SJSA1 (cell line): ENCODE data around the gene KCNK13. TPM values are rescaled to one million over a fixed set of nuclear protein-coding genes. Genes with fewer than 3 reads are reported as not detected.
"Not testable (repeated sequence)": the region's sequence is repeated elsewhere in the genome, so short reads cannot be mapped to it uniquely, and the experiment has no call there.

Experiments
- DNase-seq, 2 experiments: peaks; one replicate each; pipeline ENCODE4 v3.0.0-alpha.2; 2015 to 2020; ENCODE audit warnings: low spot score in 2 of 2, low read depth in 1 of 2
- H3K27ac ChIP-seq: fragments of 250-450 bp; sonication (Bioruptor Pico); 2 replicates; pipeline ENCODE4 v1.5.1; 2020; ENCODE audit warnings: mild to moderate bottlenecking, moderate library complexity
- H3K27me3 ChIP-seq: fragments of 250-450 bp; sonication (Bioruptor Pico); replicated peaks from 2 replicates; pipeline ENCODE4 v1.5.1; 2020; ENCODE audit warnings: mild to moderate bottlenecking, moderate library complexity
- H3K36me3 ChIP-seq: fragments of 250-450 bp; sonication (Bioruptor Pico); 2 replicates; pipeline ENCODE4 v1.5.1; 2020; ENCODE audit warnings: mild to moderate bottlenecking
- H3K4me1 ChIP-seq: fragments of 250-450 bp; sonication (Bioruptor Pico); replicated peaks from 2 replicates; pipeline ENCODE4 v1.6.1; 2021; ENCODE audit warnings: mild to moderate bottlenecking
- H3K4me3 ChIP-seq: fragments of 250-450 bp; sonication (Bioruptor Pico); 2 replicates; pipeline ENCODE4 v1.5.1; 2020; ENCODE audit warnings: mild to moderate bottlenecking
- H3K9me3 ChIP-seq: fragments of 250-450 bp; sonication (Bioruptor Pico); replicated peaks from 2 replicates; pipeline ENCODE4 v1.5.1; 2020; ENCODE audit warnings: mild to moderate bottlenecking
- total RNA-seq: library from RNA; depleted of rRNA; stranded (reverse); fragments of >200 nt; shearing (Covaris generic); gene quantifications from 2 replicates; pipeline ENCODE4 v1.2.3, GENCODE V29; 2014

KCNK13 gene
- total RNA-seq, 1 experiment from 2014 or later, result 0.05 TPM

DNA sequence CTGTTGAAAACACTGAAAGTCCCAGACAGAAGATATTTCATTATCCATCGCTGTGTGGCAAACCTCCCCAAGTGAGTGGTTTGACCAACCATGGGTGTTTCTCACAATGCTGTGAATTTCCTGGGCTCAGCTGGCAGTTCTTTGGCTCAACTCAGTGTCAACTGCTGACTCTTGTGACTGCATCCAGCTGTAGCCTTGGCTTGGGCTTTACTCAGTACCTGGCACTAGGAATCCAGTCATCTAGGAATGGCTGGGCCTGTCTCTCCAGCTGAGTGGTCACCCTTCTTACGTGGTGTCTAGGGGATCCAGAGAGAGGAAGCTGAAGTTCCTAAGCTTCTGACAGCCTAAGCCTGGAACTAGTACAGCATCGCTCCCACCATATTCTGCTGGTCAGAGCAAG lies 113.8 kb downstream of the KCNK13 start:
- no peak for DNase-seq
- H3K36me3 ChIP-seq, result no peaks in the 10 kb centered on the region

GRCh38 chr14:90177539-90178189 lies 115.9 kb downstream of the KCNK13 start:
- no peaks in the 10 kb centered on the region for H3K36me3 ChIP-seq
- DNase-seq, result no peak
- H3K27ac ChIP-seq, result no peak overlapping the region
- H3K9me3 ChIP-seq, result no peaks in the 10 kb centered on the region
- no peaks in the 10 kb centered on the region for H3K27me3 ChIP-seq
- H3K4me1 ChIP-seq, result no peaks in the 10 kb centered on the region
- H3K4me3 ChIP-seq, result no peak overlapping the region

More for the DNA sequence above, 113.8 kb downstream of the KCNK13 start:
- no peak overlapping the region for H3K4me3 ChIP-seq
- H3K27me3 ChIP-seq, result no peaks in the 10 kb centered on the region
- no peaks in the 10 kb centered on the region for H3K4me1 ChIP-seq
- no peaks in the 10 kb centered on the region for H3K9me3 ChIP-seq
- no peak overlapping the region for H3K27ac ChIP-seq

- Histone ChIP-seq H3K4me3 (no peak overlapping the region), H3K9me3 (no peaks in the 10 kb centered on the region), H3K27me3 (no peaks in the 10 kb centered on the region), H3K4me1 (no peaks in the 10 kb centered on the region), H3K27ac (no peak overlapping the region), H3K36me3 (no peaks in the 10 kb centered on the region)
- DNase-seq, result no peak
These were observed 117.6 kb downstream of the KCNK13 start for GRCh38 chr14:90179357-90179756.

DNA sequence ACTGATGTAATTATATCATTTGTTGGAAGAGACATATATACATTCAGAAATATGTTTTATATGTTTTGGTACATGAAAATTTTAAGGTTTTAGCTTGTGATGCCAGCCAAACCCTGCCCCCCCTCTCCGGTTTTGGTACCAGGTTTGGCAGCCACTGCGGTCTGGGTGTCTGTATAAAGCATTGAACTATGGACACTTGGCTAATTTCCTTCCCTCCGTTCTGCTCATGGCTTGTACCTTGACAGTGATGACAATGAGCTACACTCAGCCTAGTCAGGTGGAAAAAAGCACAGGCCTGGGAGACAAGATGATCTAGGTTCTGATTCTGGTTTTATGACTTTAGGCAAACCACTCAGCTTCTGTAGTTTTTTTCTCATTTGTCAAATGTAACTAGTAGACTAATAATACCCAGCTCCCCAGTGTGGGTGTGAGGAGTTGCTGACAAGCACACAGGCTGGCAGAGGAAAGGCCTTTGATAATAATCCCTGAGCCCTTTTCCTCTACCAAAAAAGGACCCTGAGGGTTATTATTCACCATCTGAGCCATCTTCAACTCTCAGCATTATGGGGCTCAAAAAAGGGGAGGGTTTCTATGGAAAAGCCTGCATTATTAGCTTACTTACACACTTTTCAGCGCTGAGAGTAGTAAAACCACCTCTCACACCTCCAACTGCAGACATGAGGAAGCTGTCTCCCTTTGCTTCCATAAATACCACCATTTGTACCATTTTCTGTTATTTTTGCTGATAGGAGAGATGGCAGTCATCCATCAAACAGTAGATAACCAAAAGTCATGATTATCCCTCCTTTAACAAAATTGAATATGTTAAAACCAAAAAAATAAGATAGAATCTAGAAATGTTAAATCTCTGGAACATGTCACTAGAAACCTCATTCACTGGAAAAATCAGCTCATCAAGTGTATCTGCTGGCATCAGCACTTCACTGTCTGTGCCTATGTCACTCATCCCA lies 118.3 kb downstream of the KCNK13 start:
- Histone ChIP-seq H3K4me3 (no peak overlapping the region), H3K27me3 (no peaks in the 10 kb centered on the region), H3K9me3 (no peaks in the 10 kb centered on the region), H3K36me3 (no peaks in the 10 kb centered on the region), H3K27ac (no peak overlapping the region), H3K4me1 (no peaks in the 10 kb centered on the region)
- no peak for DNase-seq

- DNase-seq, result no peak
- no peak overlapping the region for H3K27ac ChIP-seq
- H3K36me3 ChIP-seq, result no peaks in the 10 kb centered on the region
- H3K27me3 ChIP-seq, result no peaks in the 10 kb centered on the region
- H3K4me1 ChIP-seq, result no peaks in the 10 kb centered on the region
- no peak overlapping the region for H3K4me3 ChIP-seq
- H3K9me3 ChIP-seq, result 0 out of 2 replicates have a peak, but pooled peaks cover 2% of the 10 kb centered on the region
These were observed 122.3 kb downstream of the KCNK13 start for GRCh38 chr14:90184094-90184493.

DNA sequence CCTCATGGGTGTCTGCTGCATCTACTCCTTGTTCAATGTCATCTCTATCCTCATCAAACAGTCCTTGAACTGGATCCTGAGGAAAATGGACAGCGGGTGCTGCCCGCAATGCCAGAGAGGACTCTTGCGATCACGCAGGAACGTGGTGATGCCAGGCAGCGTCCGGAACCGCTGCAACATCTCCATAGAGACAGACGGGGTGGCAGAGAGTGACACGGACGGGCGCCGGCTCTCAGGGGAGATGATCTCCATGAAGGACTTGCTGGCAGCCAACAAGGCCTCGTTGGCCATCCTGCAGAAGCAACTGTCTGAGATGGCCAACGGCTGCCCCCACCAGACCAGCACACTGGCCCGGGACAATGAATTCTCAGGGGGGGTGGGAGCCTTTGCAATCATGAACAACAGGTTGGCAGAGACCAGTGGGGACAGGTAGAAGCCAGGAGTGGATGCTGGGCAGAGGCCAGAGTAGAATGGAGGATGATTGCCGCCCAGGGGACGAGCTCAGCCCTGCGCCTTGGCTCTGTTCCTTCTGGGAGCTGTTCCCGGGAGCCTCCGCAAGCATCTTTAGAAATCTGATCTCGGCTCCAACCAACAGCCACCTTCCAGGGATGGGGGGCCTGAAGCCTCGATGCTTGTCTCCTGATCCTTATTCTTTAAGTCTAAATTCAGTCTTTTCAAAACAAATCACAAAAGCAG lies 122.9 kb downstream of the KCNK13 start:
- H3K27ac ChIP-seq, result no peak overlapping the region
- no peaks in the 10 kb centered on the region for H3K27me3 ChIP-seq
- no peaks in the 10 kb centered on the region for H3K36me3 ChIP-seq
- H3K9me3 ChIP-seq, result 0 out of 2 replicates have a peak, but pooled peaks cover 2% of the 10 kb centered on the region
- DNase-seq, result no peak
- H3K4me1 ChIP-seq, result no peaks in the 10 kb centered on the region
- no peak overlapping the region for H3K4me3 ChIP-seq

GRCh38 chr14:90188588-90188987 lies 126.8 kb downstream of the KCNK13 start:
- DNase-seq, result no peak
- Histone ChIP-seq H3K4me1 (no peaks in the 10 kb centered on the region), H3K9me3 (0 out of 2 replicates have a peak, but pooled peaks cover 2% of the 10 kb centered on the region), H3K36me3 (no peaks in the 10 kb centered on the region), H3K27me3 (no peaks in the 10 kb centered on the region), H3K27ac (no peak overlapping the region), H3K4me3 (no peak overlapping the region)

- DNase-seq, result no peak
- Histone ChIP-seq H3K9me3 (0 out of 2 replicates have a peak, but pooled peaks cover 2% of the 10 kb centered on the region), H3K4me1 (no peaks in the 10 kb centered on the region), H3K4me3 (no peak overlapping the region), H3K36me3 (no peaks in the 10 kb centered on the region), H3K27me3 (no peaks in the 10 kb centered on the region), H3K27ac (no peak overlapping the region)
These were observed 129.4 kb downstream of the KCNK13 start for GRCh38 chr14:90191154-90191553.

GRCh38 chr14:90191585-90191984 lies 129.8 kb downstream of the KCNK13 start:
- Histone ChIP-seq H3K9me3 (0 out of 2 replicates have a peak, but pooled peaks cover 2% of the 10 kb centered on the region), H3K27me3 (no peaks in the 10 kb centered on the region), H3K36me3 (no peaks in the 10 kb centered on the region), H3K4me3 (no peak overlapping the region), H3K27ac (no peak overlapping the region), H3K4me1 (no peaks in the 10 kb centered on the region)
- no peak for DNase-seq

- Histone ChIP-seq H3K36me3 (no peaks in the 10 kb centered on the region), H3K27me3 (no peaks in the 10 kb centered on the region), H3K4me3 (no peak overlapping the region), H3K9me3 (no peaks in the 10 kb centered on the region), H3K4me1 (no peaks in the 10 kb centered on the region), H3K27ac (no peak overlapping the region)
- DNase-seq, result no peak
These were observed 132.1 kb downstream of the KCNK13 start for GRCh38 chr14:90193925-90194324.

DNA sequence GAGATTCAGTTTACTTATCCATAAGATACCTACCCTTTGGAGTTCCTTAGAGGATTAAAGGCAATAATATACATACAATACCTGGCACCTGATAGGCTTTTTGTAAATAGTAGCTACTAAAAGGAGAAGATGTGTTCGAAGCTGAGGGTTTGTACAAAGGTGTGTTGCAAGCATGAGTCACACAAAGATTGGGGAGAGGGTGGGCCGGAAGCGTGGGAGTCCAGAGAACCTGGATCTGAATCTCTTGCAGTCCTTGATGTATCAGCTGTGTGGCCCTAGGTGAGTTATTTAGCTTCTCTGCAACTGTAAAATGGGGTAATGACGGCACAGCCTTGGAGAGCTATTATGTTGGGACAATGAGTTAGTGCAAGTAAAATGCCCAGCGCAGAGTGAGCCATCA lies 132.9 kb downstream of the KCNK13 start:
- Histone ChIP-seq H3K27me3 (no peaks in the 10 kb centered on the region), H3K4me3 (no peak overlapping the region), H3K9me3 (no peaks in the 10 kb centered on the region), H3K4me1 (no peaks in the 10 kb centered on the region), H3K27ac (no peak overlapping the region), H3K36me3 (no peaks in the 10 kb centered on the region)
- no peak for DNase-seq

GRCh38 chr14:90198541-90199060 lies 136.8 kb downstream of the KCNK13 start:
- H3K36me3 ChIP-seq, result no peaks in the 10 kb centered on the region
- no peaks in the 10 kb centered on the region for H3K27me3 ChIP-seq
- no peak overlapping the region for H3K27ac ChIP-seq
- no peak overlapping the region for H3K4me3 ChIP-seq
- DNase-seq, result no peak
- H3K4me1 ChIP-seq, result no peaks in the 10 kb centered on the region
- H3K9me3 ChIP-seq, result no peaks in the 10 kb centered on the region

DNA sequence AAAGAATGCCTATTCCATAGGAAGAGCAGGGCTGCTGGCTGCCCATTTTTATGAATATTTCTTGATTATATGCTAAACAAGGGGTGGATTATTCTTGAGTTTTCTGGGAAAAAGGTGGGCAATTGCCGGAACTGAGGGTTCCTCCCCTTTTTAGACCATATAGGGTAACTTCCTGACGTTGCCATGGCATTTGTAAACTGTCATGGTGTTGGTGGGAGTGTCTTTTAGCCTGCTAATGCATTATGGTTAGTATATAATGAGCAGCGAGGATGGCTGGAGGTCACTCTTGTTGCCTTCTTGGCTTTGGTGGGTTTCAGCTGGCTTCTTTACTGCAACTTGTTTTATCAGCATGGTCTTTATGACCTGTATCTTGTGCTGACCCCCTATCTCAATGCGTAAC lies 138.8 kb downstream of the KCNK13 start:
- H3K4me1 ChIP-seq, H3K36me3 ChIP-seq, H3K27ac ChIP-seq, H3K27me3 ChIP-seq, H3K9me3 ChIP-seq, DNase-seq, H3K4me3 ChIP-seq: not testable (repeated sequence)
